ENCODE data around the gene VCL.

GRCh38 chr10:74160013-74160412 lies 162.1 kb downstream of the VCL start:
- TF ChIP-seq CTCF (IDR thresholded peaks at IDR 0.05): no peak
- TF ChIP-seq POLR2A (IDR thresholded peaks at IDR 0.05): no peak
